H9 (cell line): ENCODE results near the gene UQCRC1. TPM values are rescaled to one million over a fixed set of nuclear protein-coding genes. Genes with fewer than 3 reads are reported as not detected.

Experiments
- DNase-seq: peaks from one replicate; pipeline ENCODE4 v3.0.0-alpha.2; 2017
- H2AFZ ChIP-seq: one replicate; pipeline ENCODE4 v1.6.1; 2013; ENCODE audit warnings: mild to moderate bottlenecking, low read length, control low read depth, moderate library complexity
- H2AK5ac ChIP-seq: 2 replicates; pipeline ENCODE4 v1.6.1; 2013; ENCODE audit warnings: low read length, control low read depth, mixed read lengths; ENCODE audit not compliant: insufficient read length
- H2BK120ac ChIP-seq: one replicate; pipeline ENCODE4 v1.6.1; 2013; ENCODE audit warnings: low read depth, mild to moderate bottlenecking, low read length, control low read depth, inconsistent platforms; ENCODE audit not compliant: poor library complexity, severe bottlenecking
- H2BK12ac ChIP-seq: 2 replicates; pipeline ENCODE4 v1.6.1; 2013; ENCODE audit warnings: low read length, control low read depth, mixed read lengths, low read depth; ENCODE audit not compliant: insufficient read length
- H2BK15ac ChIP-seq: 2 replicates; pipeline ENCODE4 v1.6.1; 2013; ENCODE audit warnings: low read depth, low read length, control low read depth
- H2BK20ac ChIP-seq: one replicate; pipeline ENCODE4 v1.6.1; 2013; ENCODE audit warnings: low read depth, mild to moderate bottlenecking, low read length, control low read depth, inconsistent platforms; ENCODE audit not compliant: poor library complexity, severe bottlenecking
- H2BK5ac ChIP-seq: 2 replicates; pipeline ENCODE4 v1.6.1; 2013; ENCODE audit warnings: low read length, control low read depth, mixed read lengths; ENCODE audit not compliant: insufficient read length
- H3K14ac ChIP-seq: 2 replicates; pipeline ENCODE4 v1.6.1; 2013; ENCODE audit warnings: low read length, control low read depth; ENCODE audit not compliant: insufficient read depth
- H3K18ac ChIP-seq: 2 replicates; pipeline ENCODE4 v1.6.1; 2013; ENCODE audit warnings: low read depth, mild to moderate bottlenecking, mixed read lengths, low read length, control low read depth; ENCODE audit not compliant: insufficient read length
- H3K23ac ChIP-seq: 2 replicates; pipeline ENCODE4 v1.6.1; 2013; ENCODE audit warnings: low read length, control low read depth, mixed read lengths, low read depth; ENCODE audit not compliant: insufficient read length
- H3K23me2 ChIP-seq: 2 replicates; pipeline ENCODE4 v1.6.1; 2013; ENCODE audit warnings: low read depth, mild to moderate bottlenecking, mixed read lengths, low read length, control low read depth; ENCODE audit not compliant: insufficient read length, poor library complexity, severe bottlenecking
- H3K27ac ChIP-seq: 2 replicates; pipeline ENCODE4 v1.5.1; 2013; ENCODE audit warnings: low read length, control low read depth, mixed read lengths, low read depth; ENCODE audit not compliant: insufficient read length
- H3K27me3 ChIP-seq: 2 replicates; pipeline ENCODE4 v1.6.1; 2013; ENCODE audit warnings: low read length, control low read depth, inconsistent platforms; ENCODE audit not compliant: insufficient read depth
- H3K4ac ChIP-seq: 2 replicates; pipeline ENCODE4 v1.6.1; 2013; ENCODE audit warnings: low read depth, mild to moderate bottlenecking, control low read depth, inconsistent platforms, low read length, moderate library complexity
- H3K4me1 ChIP-seq: 2 replicates; pipeline ENCODE4 v1.6.1; 2013; ENCODE audit warnings: low read length, control low read depth, inconsistent platforms; ENCODE audit not compliant: insufficient read depth
- H3K4me2 ChIP-seq: 2 replicates; pipeline ENCODE4 v1.6.1; 2013; ENCODE audit warnings: low read length, control low read depth, mixed read lengths; ENCODE audit not compliant: insufficient read length, insufficient read depth
- H3K56ac ChIP-seq: 2 replicates; pipeline ENCODE4 v1.6.1; 2013; ENCODE audit warnings: low read depth, mild to moderate bottlenecking, mixed read lengths, low read length, control low read depth; ENCODE audit not compliant: insufficient read length
- H3K79me1 ChIP-seq: 2 replicates; pipeline ENCODE4 v1.6.1; 2013; ENCODE audit warnings: low read depth, mild to moderate bottlenecking, moderate library complexity, low read length, control low read depth, inconsistent platforms; ENCODE audit not compliant: insufficient read depth, poor library complexity, severe bottlenecking
- H3K79me2 ChIP-seq: 2 replicates; pipeline ENCODE4 v1.6.1; 2013; ENCODE audit warnings: low read length, control low read depth, inconsistent platforms; ENCODE audit not compliant: insufficient read depth
- H3K9ac ChIP-seq: 2 replicates; pipeline ENCODE4 v1.6.1; 2013; ENCODE audit warnings: low read length, control low read depth, mixed read lengths; ENCODE audit not compliant: insufficient read length; ENCODE audit errors: extremely low read depth
- H3K9me3 ChIP-seq: one replicate; pipeline ENCODE4 v1.6.1; 2013; ENCODE audit warnings: low read depth, low read length, inconsistent platforms; ENCODE audit not compliant: control insufficient read depth
- H3T11ph ChIP-seq: one replicate; pipeline ENCODE4 v1.6.1; 2013; ENCODE audit warnings: mild to moderate bottlenecking, low read length, control low read depth, inconsistent platforms
- H4K20me1 ChIP-seq: one replicate; pipeline ENCODE4 v1.6.1; 2013; ENCODE audit not compliant: control insufficient read depth, insufficient read length, insufficient read depth
- H4K5ac ChIP-seq: 2 replicates; pipeline ENCODE4 v1.6.1; 2013; ENCODE audit warnings: low read depth, mild to moderate bottlenecking, mixed read lengths, low read length, control low read depth; ENCODE audit not compliant: insufficient read length
- H4K8ac ChIP-seq: replicated peaks from 2 replicates; pipeline ENCODE4 v1.6.1; 2013; ENCODE audit warnings: low read length, control low read depth, mixed read lengths, low read depth; ENCODE audit not compliant: insufficient read length
- H4K91ac ChIP-seq: 2 replicates; pipeline ENCODE4 v1.6.1; 2013; ENCODE audit warnings: low read depth, mild to moderate bottlenecking, moderate library complexity, mixed read lengths, low read length, control low read depth; ENCODE audit not compliant: insufficient read length
- H3K27ac Mint-ChIP-seq, 3 experiments: 2 replicates in 2 of 3; 3 replicates in 1 of 3; pipeline ENCODE4 v1.8.0; 2020 to 2021; ENCODE audit warnings: mixed read lengths in 3 of 3, mild to moderate bottlenecking in 1 of 3, moderate library complexity in 1 of 3
- H3K27me3 Mint-ChIP-seq: 2 replicates; pipeline ENCODE4 v1.8.0; 2021; ENCODE audit warnings: low read depth, mild to moderate bottlenecking, moderate library complexity, mixed read lengths
- H3K36me3 Mint-ChIP-seq, 3 experiments: 2 replicates in 2 of 3; 3 replicates in 1 of 3; pipeline ENCODE4 v1.8.0; 2020 to 2021; ENCODE audit warnings: low read depth in 3 of 3, mixed read lengths in 3 of 3; ENCODE audit not compliant: insufficient read depth in 1 of 3
- H3K4me1 Mint-ChIP-seq, 2 experiments: 2 replicates each; pipeline ENCODE4 v1.8.0; 2020; ENCODE audit warnings: mixed read lengths in 2 of 2
- H3K4me3 Mint-ChIP-seq, 2 experiments: 2 replicates in 1 of 2; 3 replicates in 1 of 2; pipeline ENCODE4 v1.8.0; 2020 to 2021; ENCODE audit warnings: mild to moderate bottlenecking in 2 of 2, mixed read lengths in 2 of 2, moderate library complexity in 1 of 2
- H3K9me3 Mint-ChIP-seq, 2 experiments: 2 replicates in 1 of 2; 3 replicates in 1 of 2; pipeline ENCODE4 v1.8.0; 2020; ENCODE audit warnings: mild to moderate bottlenecking in 2 of 2, mixed read lengths in 2 of 2, moderate library complexity in 1 of 2
- WGBS: extraction: QIAGEN DNeasy Blood & Tissue Kit; methylation state at CpG from one replicate; pipeline ENCODE4 v1.1.7; 2013; ENCODE audit warnings: missing lambda C conversion rate, low lambda C conversion rate, mixed read lengths; ENCODE audit not compliant: insufficient read length; ENCODE audit errors: extremely low coverage; 5-methylcytosine and 5-hydroxymethylcytosine counted together
- total RNA-seq: library from RNA; stranded (reverse); gene quantifications from 2 replicates; pipeline ENCODE4 v1.2.1, GENCODE V29; 2021
- TF ChIP-seq, protein P1 (sequence below): fragments of 200-600 bp; sonication (generic); conservative IDR thresholded peaks from 3 replicates; pipeline ENCODE4 v1.8.0; 2021; ENCODE audit warnings: antibody characterized with exemption, mild to moderate bottlenecking

The UQCRC1 gene
- total RNA-seq, 1 experiment from 2014 or later: 285 TPM

DNA sequence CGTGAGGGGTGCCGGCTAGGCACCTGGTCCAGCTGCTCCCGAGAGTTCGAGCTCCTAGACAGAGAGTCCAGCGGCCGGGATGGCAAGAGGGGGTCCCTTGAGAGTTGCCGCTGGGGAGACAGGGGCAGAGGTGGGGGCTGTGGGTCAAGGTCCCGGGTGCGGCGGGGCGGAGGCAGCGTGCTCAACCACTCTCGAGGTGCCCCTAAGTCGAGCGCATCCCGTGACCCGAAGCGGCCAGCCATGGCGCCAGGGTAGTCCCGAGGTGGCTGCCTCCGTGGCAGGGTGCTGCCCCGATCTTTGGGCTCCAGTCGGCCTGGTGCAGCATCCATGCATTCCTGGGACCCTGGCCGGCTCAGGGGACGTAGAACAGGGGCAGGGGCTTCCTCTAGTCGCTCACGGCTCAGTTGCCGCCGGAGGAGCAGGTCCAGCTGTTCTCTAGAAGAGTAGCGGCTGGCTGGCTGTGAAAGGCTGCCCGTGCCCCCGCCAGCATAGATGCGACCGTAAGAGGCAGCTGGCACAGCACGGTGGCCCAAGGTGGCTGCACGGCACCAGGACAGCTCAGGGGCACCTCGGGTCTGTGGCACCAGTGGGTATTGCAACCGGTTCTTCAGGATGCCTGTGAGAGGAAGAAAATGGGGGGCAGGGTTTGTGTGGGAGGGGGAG is 30.6 kb upstream of the UQCRC1 start:
- H3K27ac ChIP-seq: no peak overlapping the region
- no peak overlapping the region for H2BK120ac ChIP-seq
- H4K91ac ChIP-seq: no peak overlapping the region
- H3K4me2 ChIP-seq: no peak overlapping the region
- no peaks in the 10 kb centered on the region for H3K79me2 ChIP-seq
- H3K9me3 Mint-ChIP-seq: no peaks in the 10 kb centered on the region
- H3T11ph ChIP-seq: no peak overlapping the region
- H3K9ac ChIP-seq: no peak overlapping the region
- no peak overlapping the region for H3K14ac ChIP-seq
- H3K18ac ChIP-seq: no peak overlapping the region
- H3K23ac ChIP-seq: no peak overlapping the region
- no peaks in the 10 kb centered on the region for H3K27me3 ChIP-seq
- H4K20me1 ChIP-seq: peaks cover 2% of the 10 kb centered on the region
- H3K56ac ChIP-seq: no peak overlapping the region
- H3K9me3 ChIP-seq: no peaks in the 10 kb centered on the region
- no peak overlapping the region for H4K8ac ChIP-seq
- H2AK5ac ChIP-seq: no peak overlapping the region
- no peak for DNase-seq
- peaks cover 22 to 23% of the 10 kb centered on the region in 2 experiments for H3K4me1 Mint-ChIP-seq
- H4K5ac ChIP-seq: no peak overlapping the region
- H3K23me2 ChIP-seq: peaks cover under 1% of the 10 kb centered on the region
- H3K36me3 Mint-ChIP-seq: peaks cover 20 to 68% (median 68%) of the 10 kb centered on the region in 3 experiments; a peak in 6 of 7 replicates
- no peak overlapping the region for H2BK20ac ChIP-seq
- WGBS: no CpG with 5 or more reads among the region's 38 CpGs
- H2BK12ac ChIP-seq: no peak overlapping the region
- H2BK5ac ChIP-seq: no peak overlapping the region
- no peaks in the 10 kb centered on the region; the same call in 1 of the 2 replicates for H3K27me3 Mint-ChIP-seq
- TF ChIP-seq, protein P1, sequence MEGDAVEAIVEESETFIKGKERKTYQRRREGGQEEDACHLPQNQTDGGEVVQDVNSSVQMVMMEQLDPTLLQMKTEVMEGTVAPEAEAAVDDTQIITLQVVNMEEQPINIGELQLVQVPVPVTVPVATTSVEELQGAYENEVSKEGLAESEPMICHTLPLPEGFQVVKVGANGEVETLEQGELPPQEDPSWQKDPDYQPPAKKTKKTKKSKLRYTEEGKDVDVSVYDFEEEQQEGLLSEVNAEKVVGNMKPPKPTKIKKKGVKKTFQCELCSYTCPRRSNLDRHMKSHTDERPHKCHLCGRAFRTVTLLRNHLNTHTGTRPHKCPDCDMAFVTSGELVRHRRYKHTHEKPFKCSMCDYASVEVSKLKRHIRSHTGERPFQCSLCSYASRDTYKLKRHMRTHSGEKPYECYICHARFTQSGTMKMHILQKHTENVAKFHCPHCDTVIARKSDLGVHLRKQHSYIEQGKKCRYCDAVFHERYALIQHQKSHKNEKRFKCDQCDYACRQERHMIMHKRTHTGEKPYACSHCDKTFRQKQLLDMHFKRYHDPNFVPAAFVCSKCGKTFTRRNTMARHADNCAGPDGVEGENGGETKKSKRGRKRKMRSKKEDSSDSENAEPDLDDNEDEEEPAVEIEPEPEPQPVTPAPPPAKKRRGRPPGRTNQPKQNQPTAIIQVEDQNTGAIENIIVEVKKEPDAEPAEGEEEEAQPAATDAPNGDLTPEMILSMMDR: no peak
- no peaks in the 10 kb centered on the region for H3K79me1 ChIP-seq
- no peak overlapping the region for H3K4me3 Mint-ChIP-seq
- H3K4me1 ChIP-seq: peaks cover 2% of the 10 kb centered on the region; the same call in 1 of the 2 replicates
- H3K27ac Mint-ChIP-seq: no peak overlapping the region
- no peak overlapping the region for H2AFZ ChIP-seq
- H2BK15ac ChIP-seq: no peak overlapping the region
- H3K4ac ChIP-seq: no peak overlapping the region
